Measurements from ENCODE around the gene ANGPT4. TPM values are rescaled to one million over a fixed set of nuclear protein-coding genes. Genes with fewer than 3 reads are reported as not detected.
"Not testable (repeated sequence)": the region's sequence is repeated elsewhere in the genome, so short reads cannot be mapped to it uniquely, and the experiment has no call there.

Gene ANGPT4
- total RNA-seq, 2 donors from 2014 or later: 0.05 TPM; not detected in 1

DNA sequence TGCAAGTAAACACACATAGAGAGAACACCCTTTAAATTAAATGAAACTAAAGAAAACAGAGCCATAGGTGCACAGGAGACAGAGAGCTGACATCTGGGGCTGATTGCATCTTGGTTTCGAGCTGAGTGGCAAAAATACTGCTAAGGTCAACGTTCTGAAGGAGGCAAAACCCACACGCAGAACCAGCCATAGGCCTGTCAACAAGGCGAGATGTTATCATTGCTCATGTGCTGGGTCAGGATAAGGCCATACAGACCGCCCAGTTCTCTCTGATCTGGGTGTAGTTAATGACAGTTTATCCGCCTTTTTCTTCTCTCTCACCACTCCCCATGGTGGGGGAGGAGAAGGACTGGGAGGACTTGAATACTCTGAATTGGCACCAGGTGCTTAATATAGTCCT is 87.1 kb downstream of the ANGPT4 start:
- TF ChIP-seq, protein P1, sequence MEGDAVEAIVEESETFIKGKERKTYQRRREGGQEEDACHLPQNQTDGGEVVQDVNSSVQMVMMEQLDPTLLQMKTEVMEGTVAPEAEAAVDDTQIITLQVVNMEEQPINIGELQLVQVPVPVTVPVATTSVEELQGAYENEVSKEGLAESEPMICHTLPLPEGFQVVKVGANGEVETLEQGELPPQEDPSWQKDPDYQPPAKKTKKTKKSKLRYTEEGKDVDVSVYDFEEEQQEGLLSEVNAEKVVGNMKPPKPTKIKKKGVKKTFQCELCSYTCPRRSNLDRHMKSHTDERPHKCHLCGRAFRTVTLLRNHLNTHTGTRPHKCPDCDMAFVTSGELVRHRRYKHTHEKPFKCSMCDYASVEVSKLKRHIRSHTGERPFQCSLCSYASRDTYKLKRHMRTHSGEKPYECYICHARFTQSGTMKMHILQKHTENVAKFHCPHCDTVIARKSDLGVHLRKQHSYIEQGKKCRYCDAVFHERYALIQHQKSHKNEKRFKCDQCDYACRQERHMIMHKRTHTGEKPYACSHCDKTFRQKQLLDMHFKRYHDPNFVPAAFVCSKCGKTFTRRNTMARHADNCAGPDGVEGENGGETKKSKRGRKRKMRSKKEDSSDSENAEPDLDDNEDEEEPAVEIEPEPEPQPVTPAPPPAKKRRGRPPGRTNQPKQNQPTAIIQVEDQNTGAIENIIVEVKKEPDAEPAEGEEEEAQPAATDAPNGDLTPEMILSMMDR (IDR thresholded peaks at IDR 0.05): no peak
- Histone ChIP-seq H3K27ac (no peak overlapping the region), H3K36me3 (no peaks in the 10 kb centered on the region), H3K9ac (ENCODE audit: low read depth in 2 of 2, low read length in 2 of 2) (no peak overlapping the region), H3K4me3 (no peak overlapping the region), H3K27me3 (no peaks in the 10 kb centered on the region), H3K9me3 (no peaks in the 10 kb centered on the region), H3K4me1 (no peaks in the 10 kb centered on the region)
- DNase-seq: peak; percentile 16
- intact Hi-C loops (cut with DNase I): no loop called here

DNA sequence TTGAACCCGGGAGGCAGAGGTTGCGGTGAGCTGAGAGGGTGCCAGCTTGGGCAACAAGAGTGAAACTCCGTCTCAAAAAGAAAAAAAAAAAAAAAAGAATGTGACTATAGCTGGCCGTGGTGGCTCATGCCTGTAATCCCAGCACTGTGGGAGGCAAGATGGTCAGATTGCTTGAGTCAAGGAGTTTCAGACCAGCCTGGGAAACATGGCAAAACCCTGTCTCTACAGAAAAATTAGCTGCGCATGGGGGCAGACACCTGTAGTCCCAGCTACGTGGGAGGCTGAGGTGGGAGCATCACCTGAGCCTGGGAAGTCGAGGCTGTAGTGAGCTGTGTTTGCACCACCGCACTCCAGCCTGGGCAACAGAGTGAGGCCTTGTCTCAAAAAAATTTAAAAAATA is 88.2 kb downstream of the ANGPT4 start:
- H3K4me3 ChIP-seq; H3K9ac ChIP-seq (ENCODE audit: low read depth in 2 of 2, low read length in 2 of 2); H3K27me3 ChIP-seq; H3K4me1 ChIP-seq; H3K9me3 ChIP-seq; H3K36me3 ChIP-seq; intact Hi-C loops (cut with DNase I); H3K27ac ChIP-seq: not testable (repeated sequence)
- peak; percentile 4 for DNase-seq

DNA sequence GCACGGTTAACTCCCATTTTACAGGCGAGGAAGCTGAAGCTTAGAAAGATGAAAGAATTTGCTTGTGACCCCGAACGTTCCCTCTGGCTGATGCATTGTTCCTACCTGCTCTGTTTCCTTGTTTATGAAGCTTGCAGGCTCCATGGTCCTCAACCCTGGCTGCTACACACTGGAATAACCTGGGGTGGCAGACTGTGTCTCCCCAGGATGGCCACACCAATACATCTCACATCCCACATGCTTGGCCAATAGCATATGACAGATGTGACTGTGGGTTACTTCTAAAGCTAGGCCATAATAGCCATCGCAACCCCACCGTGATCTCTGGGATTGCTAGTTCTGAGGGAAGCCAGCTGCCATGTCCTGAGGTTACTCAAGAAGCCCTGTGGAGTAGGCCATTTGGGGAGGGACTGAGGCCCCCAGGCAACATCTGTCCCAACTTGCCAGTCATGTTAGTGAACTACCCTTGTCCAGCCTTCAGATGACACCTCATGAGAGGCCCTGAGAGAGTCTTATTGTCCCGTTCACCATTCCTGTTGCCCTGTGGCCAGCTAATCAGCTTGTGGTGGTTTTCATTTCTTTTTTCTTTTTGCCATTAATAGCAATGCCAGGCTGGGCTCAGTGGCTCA is 89.3 kb downstream of the ANGPT4 start:
- Histone ChIP-seq H3K27me3 (no peaks in the 10 kb centered on the region), H3K9me3 (no peaks in the 10 kb centered on the region), H3K36me3 (no peaks in the 10 kb centered on the region), H3K9ac (ENCODE audit: low read depth in 2 of 2, low read length in 2 of 2) (no peak overlapping the region), H3K27ac (no peak overlapping the region), H3K4me1 (no peaks in the 10 kb centered on the region), H3K4me3 (no peak overlapping the region)
- intact Hi-C loops (cut with DNase I): no loop called here
- DNase-seq: peak; percentile 12
- TF ChIP-seq, protein P1 (IDR thresholded peaks at IDR 0.05): no peak

DNA sequence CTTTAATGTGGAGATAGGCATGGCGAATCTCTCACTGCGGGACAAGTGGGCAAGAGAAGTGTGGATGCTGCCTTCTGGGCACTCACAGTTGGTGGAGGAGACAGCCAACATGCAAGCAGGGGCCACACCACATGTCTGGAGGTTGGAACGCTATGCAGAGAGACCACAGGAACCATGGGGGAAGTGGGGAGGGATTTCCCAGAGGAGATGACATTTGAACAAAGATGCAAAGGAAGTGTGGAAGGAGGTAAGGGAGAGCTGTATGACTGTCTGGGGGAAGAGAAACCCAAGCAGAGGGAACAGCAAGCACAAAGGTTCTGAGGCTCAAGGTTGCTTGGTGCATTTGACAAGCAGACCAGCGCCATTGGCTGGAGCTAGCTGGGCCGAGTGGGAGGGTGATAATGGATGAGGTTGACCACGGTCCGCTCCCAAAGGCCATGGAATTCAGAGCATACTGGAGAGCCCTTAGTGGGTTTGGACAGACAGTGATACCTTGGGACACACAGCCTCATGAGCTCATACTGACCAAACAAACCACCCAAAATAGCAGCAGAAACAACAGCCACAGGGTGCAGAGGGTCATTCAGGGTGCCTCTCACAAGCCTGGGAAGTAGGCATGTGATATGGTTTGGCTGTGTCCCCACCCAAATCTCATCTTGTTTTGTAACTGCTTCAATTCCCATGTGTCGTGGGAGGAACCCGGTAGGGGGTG is 90.3 kb downstream of the ANGPT4 start:
- TF ChIP-seq, protein P1 (IDR thresholded peaks at IDR 0.05): no peak
- H3K4me1 ChIP-seq: no peaks in the 10 kb centered on the region
- peak; percentile 14 for DNase-seq
- H3K9me3 ChIP-seq: no peaks in the 10 kb centered on the region
- H3K27ac ChIP-seq: no peak overlapping the region
- no peak overlapping the region for H3K9ac ChIP-seq (ENCODE audit: low read depth in 2 of 2, low read length in 2 of 2)
- no peaks in the 10 kb centered on the region for H3K36me3 ChIP-seq
- intact Hi-C loops (cut with DNase I): no loop called here
- H3K27me3 ChIP-seq: no peaks in the 10 kb centered on the region
- no peak overlapping the region for H3K4me3 ChIP-seq

- TF ChIP-seq, protein P1 (IDR thresholded peaks at IDR 0.05): no peak
- no peak for DNase-seq
- intact Hi-C loops (cut with DNase I): no loop called here
- Histone ChIP-seq H3K9ac (ENCODE audit: low read depth in 2 of 2, low read length in 2 of 2) (no peak overlapping the region), H3K4me1 (no peaks in the 10 kb centered on the region), H3K36me3 (no peaks in the 10 kb centered on the region), H3K9me3 (no peaks in the 10 kb centered on the region), H3K27ac (no peak overlapping the region), H3K27me3 (no peaks in the 10 kb centered on the region), H3K4me3 (no peak overlapping the region)
Observed at GRCh38 chr20:824916-825315, 91.2 kb downstream of the ANGPT4 start.

DNA sequence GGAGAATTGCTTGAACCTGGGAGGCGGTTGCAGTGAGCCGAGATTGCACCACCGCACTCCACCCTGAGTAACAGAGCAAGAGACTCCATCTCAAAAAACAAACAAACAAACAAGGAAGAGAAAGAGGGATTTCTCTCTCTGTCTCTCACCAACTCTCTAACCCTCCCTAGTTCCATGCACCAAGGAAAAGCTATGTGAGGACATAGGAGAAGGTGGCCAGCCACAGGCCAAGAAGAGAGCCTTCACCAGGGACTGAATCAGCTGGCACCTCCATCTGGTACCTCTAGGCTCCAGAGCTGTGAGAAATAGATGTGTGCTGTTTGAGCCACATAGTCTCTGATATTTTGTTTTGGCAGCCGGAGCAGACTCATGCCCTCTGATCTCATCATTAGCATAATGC is 91.6 kb downstream of the ANGPT4 start:
- Histone ChIP-seq H3K4me1 (no peaks in the 10 kb centered on the region), H3K36me3 (no peaks in the 10 kb centered on the region), H3K27ac (no peak overlapping the region), H3K4me3 (no peak overlapping the region), H3K9me3 (no peaks in the 10 kb centered on the region), H3K9ac (ENCODE audit: low read depth in 2 of 2, low read length in 2 of 2) (no peak overlapping the region), H3K27me3 (no peaks in the 10 kb centered on the region)
- intact Hi-C loops (cut with DNase I): no loop called here
- TF ChIP-seq, protein P1 (IDR thresholded peaks at IDR 0.05): no peak
- no peak for DNase-seq

Data from colonic mucosa (tissue), 4 donors.